ENCODE measurements around the gene PLCZ1. TPM values are rescaled to one million over a fixed set of nuclear protein-coding genes. Genes with fewer than 3 reads are reported as not detected.

Gene PLCZ1, protein sequence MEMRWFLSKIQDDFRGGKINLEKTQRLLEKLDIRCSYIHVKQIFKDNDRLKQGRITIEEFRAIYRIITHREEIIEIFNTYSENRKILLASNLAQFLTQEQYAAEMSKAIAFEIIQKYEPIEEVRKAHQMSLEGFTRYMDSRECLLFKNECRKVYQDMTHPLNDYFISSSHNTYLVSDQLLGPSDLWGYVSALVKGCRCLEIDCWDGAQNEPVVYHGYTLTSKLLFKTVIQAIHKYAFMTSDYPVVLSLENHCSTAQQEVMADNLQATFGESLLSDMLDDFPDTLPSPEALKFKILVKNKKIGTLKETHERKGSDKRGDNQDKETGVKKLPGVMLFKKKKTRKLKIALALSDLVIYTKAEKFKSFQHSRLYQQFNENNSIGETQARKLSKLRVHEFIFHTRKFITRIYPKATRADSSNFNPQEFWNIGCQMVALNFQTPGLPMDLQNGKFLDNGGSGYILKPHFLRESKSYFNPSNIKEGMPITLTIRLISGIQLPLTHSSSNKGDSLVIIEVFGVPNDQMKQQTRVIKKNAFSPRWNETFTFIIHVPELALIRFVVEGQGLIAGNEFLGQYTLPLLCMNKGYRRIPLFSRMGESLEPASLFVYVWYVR
- not detected in 5 replicates for total RNA-seq (2022; extraction: Qiagen RNA extraction)

DNA sequence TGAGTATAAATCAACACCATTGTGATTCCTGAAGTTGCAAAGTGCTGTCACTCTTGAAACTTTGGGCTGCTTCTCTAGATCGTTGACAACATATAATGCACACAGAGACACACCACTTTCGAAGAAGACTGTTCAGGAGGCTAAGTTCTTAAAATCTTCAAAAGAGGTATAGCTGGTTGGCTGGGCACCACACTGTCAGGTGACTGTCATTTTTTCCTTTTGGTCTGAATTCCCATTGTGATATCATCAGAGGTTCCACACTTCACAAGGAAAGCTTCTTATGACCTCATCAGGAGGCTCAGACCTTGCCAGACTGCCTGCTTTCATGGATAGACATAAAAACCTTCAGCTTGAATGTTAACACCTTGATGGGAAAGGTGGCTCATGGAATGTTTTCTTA is at the start of gene PLCZ1, which contains the start of gene CAPZA3:
Gene PLCZ1 (minus strand): TSS at position 194 of the 400 bp plus-strand sequence. CDS start 641 bp downstream, outside the sequence.
Gene CAPZA3 (plus strand): TSS at position 301 of the 400 bp plus-strand sequence. CDS start 150 bp downstream, outside the sequence.

Other genes with a start within 250 kb of the PLCZ1 start
- gene CAPZA3, start 107 bp upstream of the PLCZ1 start, total RNA-seq (2022; extraction: Qiagen RNA extraction) = not detected in 5 replicates

All from A549 treated with dexamethasone at 1 μM for 4 hours (cell line).